NCI-H82 (cell line): Measurements from ENCODE around the gene TNFRSF12A.

Experiments
- DNase-seq: peaks from one replicate; lab custom pipeline; 2025; lab: John Stamatoyannopoulos, UW

Gene TNFRSF12A

GRCh38 chr16:2986623-2987188, 33.5 kb upstream of the TNFRSF12A start:
- DNase-seq, result no peak

GRCh38 chr16:2987286-2987685, 32.9 kb upstream of the TNFRSF12A start:
- no peak for DNase-seq

DNA sequence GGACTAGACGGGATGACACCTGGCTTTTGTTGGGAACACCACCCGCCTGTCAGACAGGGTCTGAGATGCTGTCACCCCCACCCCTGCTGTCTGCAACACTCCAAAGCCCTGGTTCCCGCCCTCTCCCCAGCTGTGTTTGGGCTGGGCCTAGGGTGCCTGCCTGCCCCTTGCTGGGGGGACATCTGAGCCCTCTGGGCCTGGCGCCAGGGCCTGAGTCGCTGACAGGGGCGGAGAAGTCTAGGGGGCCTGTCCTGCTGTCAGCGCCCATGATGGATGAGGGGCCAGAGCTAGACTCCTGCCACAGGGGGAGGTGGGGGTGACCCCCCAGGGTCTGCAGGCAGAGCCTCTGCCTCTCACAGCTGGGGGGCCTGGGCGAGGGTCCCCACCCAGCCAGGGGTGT, 32.3 kb upstream of the TNFRSF12A start:
- peak; percentile 66 for DNase-seq

GRCh38 chr16:2988590-2989099, 31.5 kb upstream of the TNFRSF12A start:
- no peak for DNase-seq

DNA sequence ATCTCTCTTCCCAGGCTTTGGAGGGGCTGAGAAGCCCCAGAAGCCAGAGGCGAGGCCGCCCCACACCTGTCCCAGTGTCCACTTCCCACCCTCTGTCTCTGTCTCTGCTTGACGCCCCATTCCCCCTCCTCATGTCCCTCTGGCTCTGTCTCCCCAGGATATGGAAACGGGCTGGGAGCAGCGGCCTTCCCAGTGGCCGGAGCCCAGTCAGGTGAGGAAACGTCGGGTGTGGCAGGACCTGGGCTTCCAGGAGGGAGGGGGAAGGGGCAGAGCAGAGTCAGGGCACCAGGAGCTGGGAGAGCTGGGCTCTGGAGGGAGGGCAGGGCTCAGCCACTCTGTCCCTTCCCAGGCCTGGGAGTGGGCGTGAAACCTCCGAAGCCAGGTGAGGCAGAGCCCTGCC, 29.3 kb upstream of the TNFRSF12A start:
- no peak for DNase-seq

GRCh38 chr16:2991566-2992261, 28.5 kb upstream of the TNFRSF12A start:
- no peak for DNase-seq

- DNase-seq, result no peak
These were observed 27.6 kb upstream of the TNFRSF12A start for GRCh38 chr16:2992383-2993081.

DNA sequence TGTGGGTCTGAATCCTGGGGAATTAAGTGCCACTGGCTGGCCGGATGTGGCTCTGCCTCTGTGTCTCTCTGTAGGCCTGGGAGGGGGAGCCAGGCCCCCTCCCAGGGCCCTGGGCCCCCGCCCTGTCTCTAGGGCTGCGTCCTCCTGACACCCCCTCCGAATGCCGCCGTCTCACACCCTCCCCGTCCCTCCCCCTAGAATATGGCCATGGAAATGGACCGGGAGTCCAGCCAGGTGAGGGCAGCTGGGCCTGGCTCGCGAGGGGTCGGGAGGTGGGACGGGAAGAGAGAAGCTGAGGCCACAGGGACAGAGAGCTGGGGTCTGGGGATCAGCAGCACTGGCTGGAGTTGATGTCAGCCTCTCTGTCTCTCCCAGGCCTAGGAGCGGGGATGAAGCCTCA, 23.9 kb upstream of the TNFRSF12A start:
- DNase-seq, result no peak

DNA sequence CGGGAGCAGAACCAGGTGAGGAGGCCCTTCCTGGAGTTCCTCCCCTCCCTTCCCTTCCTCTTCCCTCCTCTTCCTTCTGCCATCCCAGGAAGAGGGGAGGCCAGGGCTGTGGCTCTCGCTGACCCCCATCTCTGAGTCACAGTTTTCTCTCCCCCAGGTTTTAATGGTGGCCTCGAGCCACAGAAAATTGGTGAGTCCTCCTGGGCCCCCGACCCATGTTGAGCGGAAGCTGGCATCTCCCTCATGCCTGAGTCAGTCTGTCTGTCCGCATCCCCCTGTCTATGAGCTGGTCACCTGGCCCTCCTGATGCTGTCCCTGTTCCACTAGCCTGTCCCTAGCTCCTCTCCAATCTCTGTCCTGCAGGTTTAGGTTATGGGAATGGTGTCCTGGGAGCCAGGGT, 20.2 kb upstream of the TNFRSF12A start:
- DNase-seq, result no peak

- DNase-seq, result no peak
These were observed 19.6 kb upstream of the TNFRSF12A start for GRCh38 chr16:3000540-3000939.

DNA sequence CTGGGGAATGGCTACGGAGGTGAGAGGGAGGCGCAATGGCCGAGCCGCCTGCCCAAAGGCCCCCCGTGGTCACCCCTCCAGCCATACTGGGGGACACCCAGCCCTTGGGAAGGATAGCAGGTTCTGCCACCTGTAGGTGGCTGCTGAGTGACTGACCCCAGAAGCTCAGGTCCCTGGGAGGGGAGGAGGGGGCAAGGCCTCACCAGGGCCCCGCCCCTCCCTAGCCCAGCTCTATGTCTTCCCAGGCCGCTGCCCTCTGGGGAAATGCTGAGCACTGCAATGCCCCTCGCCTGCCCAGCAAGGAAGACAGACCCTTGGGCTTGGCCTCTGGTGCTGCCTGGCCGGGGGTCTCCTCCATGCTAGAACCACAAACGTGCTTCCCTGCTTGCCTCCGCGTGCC, 18.9 kb upstream of the TNFRSF12A start:
- peak; percentile 41 for DNase-seq

DNA sequence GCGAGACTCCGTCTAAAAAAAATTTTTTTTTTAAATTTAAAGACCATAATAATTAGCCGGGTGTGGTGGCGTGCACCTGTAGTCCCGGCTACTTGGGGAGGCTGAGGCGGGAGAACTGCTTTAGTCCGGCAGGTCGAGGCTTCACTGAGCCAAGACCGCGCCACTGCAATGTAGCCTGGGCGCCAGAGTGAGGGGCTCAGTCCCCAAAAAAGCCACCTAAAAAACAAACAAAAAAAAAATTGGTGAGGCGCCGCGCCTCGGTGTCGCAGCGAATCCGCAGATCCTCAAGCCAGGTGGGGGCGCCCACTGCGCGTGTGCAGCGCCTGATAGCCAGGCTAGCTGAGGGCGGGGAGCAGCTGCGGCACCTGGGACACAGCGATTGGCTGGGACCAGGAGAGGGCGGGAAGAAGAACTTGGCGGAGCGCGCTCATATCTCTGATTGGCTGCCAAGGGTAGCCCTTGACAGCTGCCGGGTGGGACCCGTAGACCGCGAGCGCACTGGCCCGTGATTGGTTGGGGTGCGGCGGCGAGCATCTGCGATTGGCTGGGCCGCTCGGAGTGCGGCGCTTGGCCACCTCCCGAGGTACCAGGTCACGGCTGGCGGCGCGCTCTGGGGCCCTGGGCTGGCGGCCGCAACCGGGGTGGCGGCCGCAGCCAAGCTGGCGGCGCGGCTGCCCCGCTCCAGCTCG, 16.4 kb upstream of the TNFRSF12A start:
- peak; percentile 100 for DNase-seq

GRCh38 chr16:3004319-3004718, 15.8 kb upstream of the TNFRSF12A start:
- peak; percentile 33 for DNase-seq

GRCh38 chr16:3004781-3005284, 15.3 kb upstream of the TNFRSF12A start:
- DNase-seq, result peak; percentile 51

- no peak for DNase-seq
These were observed 12.9 kb upstream of the TNFRSF12A start for GRCh38 chr16:3007059-3007956.

DNA sequence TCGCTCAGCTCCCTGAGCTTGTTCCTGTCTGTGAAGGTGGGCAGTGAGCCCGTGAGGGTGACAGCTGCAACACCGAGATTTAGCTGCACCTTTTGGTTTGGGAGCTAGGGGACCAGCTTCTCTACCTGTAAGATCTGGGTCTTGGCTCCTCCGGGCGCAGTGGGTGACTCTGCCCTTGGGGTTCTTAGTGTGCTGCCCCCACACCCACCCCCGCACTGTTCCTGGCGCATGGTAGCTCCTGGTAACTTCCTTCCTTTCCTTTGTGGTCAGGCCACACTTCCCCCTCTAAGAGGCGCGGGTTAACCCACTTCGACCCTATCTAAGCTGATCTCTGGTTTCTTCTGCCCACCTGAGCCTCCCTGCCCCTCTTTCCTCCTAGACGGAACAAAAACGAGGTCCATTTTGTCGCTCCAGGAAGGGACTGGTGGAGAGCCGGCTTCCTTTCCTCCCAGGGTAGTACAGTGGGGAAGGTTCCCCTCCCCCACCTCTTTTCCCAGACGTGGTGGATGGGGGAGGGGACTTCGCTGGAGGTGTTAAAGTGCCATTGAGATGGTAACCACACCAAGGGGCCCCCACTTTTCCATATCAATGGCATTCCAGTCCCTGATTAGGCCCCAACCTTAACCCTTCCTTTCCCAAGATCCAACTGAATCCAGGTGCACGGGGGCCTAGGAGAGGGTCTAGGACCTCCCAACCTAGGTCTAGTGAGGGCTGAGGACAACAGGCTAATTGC, 12.0 kb upstream of the TNFRSF12A start:
- DNase-seq, result no peak

GRCh38 chr16:3008690-3009037, 11.5 kb upstream of the TNFRSF12A start:
- DNase-seq, result no peak

- no peak for DNase-seq
These were observed 10.4 kb upstream of the TNFRSF12A start for GRCh38 chr16:3009568-3010390.

- DNase-seq, result no peak
These were observed 9.7 kb upstream of the TNFRSF12A start for GRCh38 chr16:3010510-3010909.

GRCh38 chr16:3012246-3012645, 7.9 kb upstream of the TNFRSF12A start:
- DNase-seq, result no peak
